Activated effector memory CD4-positive, alpha-beta T cell treated with Interleukin-2 at 50 U/mL for 16 hours (primary cell): ENCODE results near the gene CSF3.
"Not testable (repeated sequence)": the region's sequence is repeated elsewhere in the genome, so short reads cannot be mapped to it uniquely, and the experiment has no call there.

ENCODE experiments used
- DNase-seq: peaks from one replicate; pipeline ENCODE4 v3.0.0-alpha.2; 2020

Gene CSF3

GRCh38 chr17:39999067-39999466 is 16.2 kb upstream of the CSF3 start:
- DNase-seq = no peak

DNA sequence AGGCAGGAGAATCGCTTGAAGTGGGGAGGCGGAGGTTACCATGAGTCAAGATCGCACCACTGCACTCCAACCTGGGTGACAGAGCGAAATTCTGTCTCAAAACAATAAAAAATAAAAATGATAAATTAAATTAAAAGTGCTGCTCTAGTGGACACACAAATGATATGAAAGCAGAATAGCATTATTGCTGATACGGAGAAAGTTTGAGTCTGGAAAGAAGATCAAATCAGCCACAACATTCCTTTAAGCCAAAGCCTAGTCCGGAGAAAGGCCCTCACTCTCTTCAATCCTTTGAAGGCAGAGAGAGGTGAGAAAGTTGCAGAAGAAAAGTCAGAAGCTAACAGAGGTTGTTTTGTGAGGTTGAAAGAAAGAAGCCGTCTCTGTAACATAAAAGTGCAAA is 15.1 kb upstream of the CSF3 start:
- DNase-seq = no peak

- DNase-seq = not testable (repeated sequence)
These were observed 13.9 kb upstream of the CSF3 start for GRCh38 chr17:40001335-40001734.

GRCh38 chr17:40004072-40004471 is 11.2 kb upstream of the CSF3 start:
- no peak for DNase-seq

- no peak for DNase-seq
These were observed 10.5 kb upstream of the CSF3 start for GRCh38 chr17:40004712-40005111.

- DNase-seq = no peak
These were observed 9.7 kb upstream of the CSF3 start for GRCh38 chr17:40005520-40005919.

DNA sequence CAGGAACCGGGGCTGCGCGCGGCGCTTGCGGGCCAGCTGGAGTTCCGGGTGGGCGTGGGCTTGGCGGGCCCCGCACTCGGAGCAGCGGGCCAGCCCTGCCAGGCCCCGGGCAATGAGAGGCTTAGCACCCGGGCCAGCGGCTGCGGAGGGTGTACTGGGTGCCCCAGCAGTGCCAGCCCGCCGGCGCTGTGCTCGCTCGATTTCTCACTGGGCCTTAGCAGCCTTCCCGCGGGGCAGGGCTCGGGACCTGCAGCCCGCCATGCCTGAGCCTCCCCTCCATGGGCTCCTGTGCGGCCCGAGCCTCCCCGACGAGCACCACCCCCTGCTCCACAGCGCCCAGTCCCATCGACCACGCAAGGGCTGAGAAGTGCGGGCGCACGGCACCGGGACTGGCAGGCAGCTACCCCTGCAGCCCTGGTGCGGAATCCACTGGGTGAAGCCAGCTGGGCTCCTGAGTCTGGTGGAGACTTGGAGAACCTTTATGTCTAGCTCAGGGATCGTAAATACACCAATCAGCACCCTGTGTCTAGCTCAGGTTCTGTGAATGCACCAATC is 4.2 kb upstream of the CSF3 start:
- DNase-seq = not testable (repeated sequence)

DNA sequence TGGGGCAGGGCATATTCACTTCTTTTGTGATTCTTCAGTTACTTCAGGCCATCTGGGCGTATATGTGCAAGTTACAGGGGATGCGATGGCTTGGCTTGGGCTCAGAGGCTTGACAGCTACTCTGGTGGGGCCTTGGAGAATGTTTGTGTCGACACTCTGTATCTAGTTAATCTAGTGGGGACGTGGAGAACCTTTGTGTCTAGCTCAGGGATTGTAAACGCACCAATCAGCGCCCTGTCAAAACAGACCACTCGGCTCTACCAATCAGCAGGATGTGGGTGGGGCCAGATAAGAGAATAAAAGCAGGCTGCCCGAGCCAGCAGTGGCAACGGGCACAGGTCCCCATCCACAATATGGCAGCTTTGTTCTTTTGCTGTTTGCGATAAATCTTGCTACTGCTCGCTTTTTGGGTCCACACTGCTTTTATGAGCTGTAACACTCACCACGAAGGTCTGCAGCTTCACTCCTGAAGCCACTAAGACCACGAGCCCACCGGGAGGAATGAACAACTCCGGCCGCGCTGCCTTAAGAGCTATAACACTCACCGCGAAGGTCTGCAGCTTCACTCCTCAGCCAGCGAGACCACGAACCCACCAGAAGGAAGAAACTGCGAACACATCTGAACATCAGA is 3.1 kb upstream of the CSF3 start:
- DNase-seq = not testable (repeated sequence)

GRCh38 chr17:40014375-40014980 is 762 bp upstream of the CSF3 start:
- DNase-seq = no peak

- no peak for DNase-seq
These were observed 1.1 kb downstream of the CSF3 start for GRCh38 chr17:40015998-40016985.

GRCh38 chr17:40017422-40018080 is 2.3 kb downstream of the CSF3 start:
- DNase-seq = no peak

DNA sequence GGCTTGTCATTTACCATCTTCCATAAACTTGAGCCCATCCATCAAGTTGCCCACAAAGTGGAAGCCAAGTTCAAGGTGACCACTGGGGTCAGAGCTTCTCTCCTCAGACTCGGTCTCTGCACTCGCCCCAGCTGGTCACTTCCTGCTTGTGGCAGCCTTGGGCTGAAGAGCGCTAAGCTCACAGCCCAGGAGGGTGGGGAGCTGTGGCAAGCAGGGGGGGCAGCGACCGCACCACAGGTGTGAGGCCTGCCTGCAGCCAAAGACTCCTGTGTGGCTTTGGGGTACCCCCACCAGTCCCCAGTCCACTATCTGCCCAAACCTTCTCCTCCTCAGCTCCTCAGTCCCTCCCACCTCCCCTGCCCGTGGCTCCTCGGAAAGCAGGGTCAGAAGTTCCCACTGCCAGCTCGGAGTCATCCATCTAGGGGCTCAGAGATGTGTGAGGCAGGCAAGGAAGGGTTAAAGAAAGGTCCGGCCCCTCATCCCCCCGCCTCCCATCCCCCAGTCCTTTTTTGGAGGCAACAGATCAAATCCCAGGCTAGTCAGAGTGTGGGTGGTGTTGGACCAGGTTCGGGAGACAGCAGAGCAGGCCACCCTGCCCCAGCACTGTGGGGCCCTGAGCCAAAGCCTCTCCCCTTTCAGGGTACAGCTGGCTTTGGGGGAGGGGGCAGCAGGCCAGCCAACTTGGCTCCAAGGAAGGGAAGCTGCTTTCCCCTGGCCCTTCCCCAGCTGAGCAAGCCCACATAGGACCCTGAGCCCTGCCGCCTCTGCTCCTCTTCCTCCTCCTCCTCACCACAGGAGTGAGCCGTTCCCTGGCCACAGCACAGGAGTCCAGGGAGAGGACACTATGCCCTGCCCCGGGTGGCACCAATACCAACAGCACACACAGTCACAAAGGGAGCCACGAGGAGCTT is 3.2 kb downstream of the CSF3 start:
- DNase-seq = no peak

GRCh38 chr17:40019140-40019991 is 4.1 kb downstream of the CSF3 start:
- DNase-seq = no peak

- no peak for DNase-seq
These were observed 4.9 kb downstream of the CSF3 start for GRCh38 chr17:40020146-40020545.

DNA sequence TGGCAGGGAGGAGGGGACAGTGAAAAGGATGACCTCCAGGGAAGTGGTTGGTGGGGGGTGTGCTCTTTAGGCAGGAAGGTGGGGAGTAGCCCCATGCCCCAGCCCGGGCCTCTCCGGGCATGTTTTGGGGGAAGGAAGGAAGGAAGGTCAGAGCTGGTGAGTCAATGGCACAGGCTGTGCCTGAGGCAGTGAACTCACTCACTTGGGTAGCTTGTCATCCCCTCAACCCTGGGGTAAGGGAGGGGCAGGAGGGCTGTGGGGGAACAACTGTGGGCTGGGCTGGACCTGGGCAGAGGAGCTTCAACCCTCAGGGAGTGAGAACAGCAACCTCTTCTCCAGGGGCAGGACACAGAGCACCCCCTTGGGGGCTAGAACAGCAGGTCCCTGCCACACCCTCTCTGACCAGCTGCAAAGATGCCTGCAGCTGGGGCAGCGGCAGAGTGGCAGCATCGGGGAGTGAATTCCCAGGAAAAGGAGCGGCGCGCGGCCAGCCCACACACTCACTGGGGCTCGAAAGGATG is 6.3 kb downstream of the CSF3 start:
- no peak for DNase-seq

GRCh38 chr17:40022497-40022896 is 7.3 kb downstream of the CSF3 start:
- no peak for DNase-seq

GRCh38 chr17:40022961-40023541 is 7.8 kb downstream of the CSF3 start:
- no peak for DNase-seq

DNA sequence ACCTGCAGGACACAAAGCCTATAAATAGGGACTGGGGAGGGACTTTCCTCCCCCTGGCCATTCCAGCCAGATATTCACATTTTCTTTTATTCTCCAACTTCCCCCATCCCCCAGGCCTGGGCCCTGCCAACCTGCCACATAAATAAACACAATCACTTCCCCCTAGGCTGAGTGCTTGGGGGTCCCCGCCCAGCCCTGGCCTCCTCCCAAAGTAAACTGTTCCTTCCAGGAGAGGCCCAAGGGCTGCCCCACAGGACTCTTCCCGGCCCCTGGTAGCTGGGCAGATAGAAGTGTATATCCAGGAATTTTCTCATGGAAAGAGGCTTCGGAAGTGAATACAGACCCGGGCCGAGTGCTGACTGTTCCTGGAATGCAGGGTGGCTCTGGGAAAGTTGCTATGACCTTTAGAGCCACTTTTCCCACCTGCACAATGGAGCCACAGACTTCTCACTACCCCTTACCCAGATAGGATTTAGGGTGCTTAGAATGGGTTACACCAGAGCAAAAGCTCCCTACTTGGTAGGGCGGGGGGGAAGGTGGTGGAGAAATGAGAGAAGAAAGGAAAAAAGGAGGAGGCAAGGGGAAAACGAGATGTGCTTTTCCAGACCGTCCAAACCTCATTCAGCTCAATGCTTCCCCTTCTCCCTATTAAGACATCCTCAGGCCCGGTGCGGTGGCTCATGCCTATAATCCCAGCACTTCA is 8.5 kb downstream of the CSF3 start:
- no peak for DNase-seq

GRCh38 chr17:40024901-40025300 is 9.7 kb downstream of the CSF3 start:
- DNase-seq = no peak

GRCh38 chr17:40025559-40025958 is 10.3 kb downstream of the CSF3 start:
- DNase-seq = no peak
